B cell (primary cell): ENCODE measurements around the gene ETV1. TPM values are rescaled to one million over a fixed set of nuclear protein-coding genes. Genes with fewer than 3 reads are reported as not detected.

Experiments used
- ATAC-seq: fragments of 200-7000 bp; cut with Tn5 transposase; one replicate; pipeline ENCODE4 v1.10.0; 2021; ENCODE audit warnings: low read depth, mild to moderate bottlenecking, moderate number of reproducible peaks, moderate library complexity
- CTCF ChIA-PET: fragments of 350-600 bp; sonication (Branson Sonifier 250); formaldehyde crosslinking; loops from one replicate; lab custom pipeline; 2021; ENCODE audit warnings: antibody characterized with exemption, inconsistent platforms; lab: Charles Lee
- POLR2A ChIA-PET: fragments of 350-600 bp; sonication (Branson Sonifier 250); formaldehyde crosslinking; loops from one replicate; lab custom pipeline; 2021; ENCODE audit warnings: antibody characterized with exemption; lab: Charles Lee
- DNase-seq: peaks from one replicate; pipeline ENCODE4 v3.0.0; 2013
- H2AFZ ChIP-seq: 2 replicates; pipeline ENCODE4 v1.6.1; 2012; ENCODE audit warnings: mild to moderate bottlenecking, low read depth, low read length; ENCODE audit not compliant: insufficient read depth, poor library complexity, severe bottlenecking
- H3K27ac ChIP-seq, 2 donors: 1 replicate in 1 of 2; 2 replicates in 1 of 2; pipeline ENCODE4 v1.5.1; 2012 to 2013; ENCODE audit warnings: low read length in 2 of 2, mild to moderate bottlenecking in 2 of 2, moderate library complexity in 1 of 2
- H3K27me3 ChIP-seq, 4 experiments: fragments of 200-600 bp in 1 of 4; sonication (generic) in 1 of 4; replicated peaks in 1 of 4; 1 replicate in 2 of 4; 2 replicates in 2 of 4; pipeline versions ENCODE4 v1.6.1 to v1.7.0; 2013 to 2016; ENCODE audit warnings: low read length in 3 of 4, mild to moderate bottlenecking in 2 of 4, mixed read lengths in 1 of 4, moderate library complexity in 1 of 4; ENCODE audit not compliant: insufficient read depth in 4 of 4, control insufficient read depth in 3 of 4; ENCODE audit errors: control extremely low read depth in 1 of 4
- H3K36me3 ChIP-seq, 2 experiments: replicated peaks in 1 of 2; 1 replicate in 1 of 2; 2 replicates in 1 of 2; pipeline versions ENCODE4 v1.6.1 to v1.7.1; 2013; ENCODE audit warnings: low read length in 1 of 2; ENCODE audit not compliant: insufficient read depth in 2 of 2, control insufficient read depth in 1 of 2; ENCODE audit errors: control extremely low read depth in 1 of 2, extremely low read depth in 1 of 2
- H3K4me1 ChIP-seq, 2 donors: fragments of 200-600 bp in 1 of 2; sonication (generic) in 1 of 2; 1 replicate in 1 of 2; 2 replicates in 1 of 2; pipeline versions ENCODE4 v1.5.1 to v1.6.1; 2013 to 2017; ENCODE audit warnings: low read length in 2 of 2; ENCODE audit not compliant: control insufficient read depth in 2 of 2, insufficient read depth in 2 of 2
- H3K4me2 ChIP-seq: replicated peaks from 2 replicates; pipeline ENCODE3; 2012; ENCODE audit warnings: mild to moderate bottlenecking, low read depth, low read length; ENCODE audit not compliant: poor library complexity, severe bottlenecking
- H3K4me3 ChIP-seq, 5 experiments: fragments of 200-600 bp in 1 of 5; sonication (generic) in 1 of 5; 1 replicate in 3 of 5; 2 replicates in 2 of 5; pipeline versions ENCODE4 v1.5.1 to v1.7.0; 2011 to 2016; ENCODE audit warnings: low read length in 4 of 5, mild to moderate bottlenecking in 4 of 5, low read depth in 2 of 5, control low read depth in 1 of 5, moderate library complexity in 1 of 5; ENCODE audit not compliant: insufficient read depth in 1 of 5; ENCODE audit errors: control extremely low read depth in 1 of 5, extremely low read depth in 1 of 5
- H3K79me2 ChIP-seq: fragments of 200-600 bp; sonication (generic); one replicate; pipeline ENCODE4 v1.6.0; 2016; ENCODE audit warnings: low read length; ENCODE audit not compliant: control insufficient read depth, insufficient read depth
- H3K9ac ChIP-seq: fragments of 200-600 bp; sonication (generic); 2 replicates; pipeline ENCODE4 v1.6.1; 2017; ENCODE audit warnings: mild to moderate bottlenecking, low read length, moderate library complexity
- H3K9me3 ChIP-seq, 3 donors: one replicate each; pipeline versions ENCODE4 v1.6.1 to v1.7.1; 2013; ENCODE audit warnings: low read length in 2 of 3; ENCODE audit not compliant: control insufficient read depth in 2 of 3, insufficient read depth in 1 of 3; ENCODE audit errors: control extremely low read depth in 1 of 3
- H4K20me1 ChIP-seq: 2 replicates; pipeline ENCODE4 v1.6.0; 2012; ENCODE audit warnings: mild to moderate bottlenecking, low read length; ENCODE audit not compliant: insufficient read depth, control insufficient read depth, poor library complexity, severe bottlenecking
- H3K27ac Mint-ChIP-seq: one replicate; pipeline ENCODE4 v1.8.0; 2021; ENCODE audit warnings: mixed read lengths
- H3K27me3 Mint-ChIP-seq: one replicate; pipeline ENCODE4 v1.8.0; 2021; ENCODE audit warnings: mixed read lengths
- H3K4me1 Mint-ChIP-seq: one replicate; pipeline ENCODE4 v1.8.0; 2021; ENCODE audit warnings: mixed read lengths
- H3K4me3 Mint-ChIP-seq: one replicate; pipeline ENCODE4 v1.8.0; 2021; ENCODE audit warnings: mixed read lengths
- H3K9me3 Mint-ChIP-seq: one replicate; pipeline ENCODE4 v1.8.0; 2022; ENCODE audit warnings: mixed read lengths; ENCODE audit not compliant: insufficient read depth
- CTCF ChIP-seq: fragments of 200-600 bp; IDR thresholded peaks from one replicate; pipeline ENCODE4 v1.8.0; 2022; ENCODE audit warnings: antibody characterized with exemption, mild to moderate bottlenecking
- EZH2 ChIP-seq: IDR thresholded peaks from 2 replicates; pipeline ENCODE4 v1.6.1; 2012; ENCODE audit warnings: borderline replicate concordance, low read depth, mild to moderate bottlenecking, moderate library complexity, low read length; ENCODE audit not compliant: insufficient read depth, poor library complexity, severe bottlenecking
- WGBS: methylation state at CpG from one replicate; pipeline ENCODE4 v1.1.5; 2013; ENCODE audit warnings: missing lambda C conversion rate; ENCODE audit not compliant: insufficient coverage; 5-methylcytosine and 5-hydroxymethylcytosine counted together
- intact Hi-C: fragments of 100-400 bp; cut with micrococcal nuclease; formaldehyde crosslinking; loops from one replicate; pipeline ENCODE4 v1.10.0; 2022
- polyA plus RNA-seq: library from polyadenylated mRNA; depleted of rRNA; stranded (reverse); fragments of >200 nt; gene quantifications from 2 replicates; pipeline ENCODE4 v1.2.3, GENCODE V29; 2012
- total RNA-seq, 2 donors: library from RNA; stranded (reverse); fragments of 120-200 nt in 1 of 2; gene quantifications; 1 replicate in 1 of 2; 2 replicates in 1 of 2; pipeline versions ENCODE4 v1.2.3 to v1.2.4, GENCODE V29; 2013 to 2022

The ETV1 gene
- total and polyA plus RNA-seq, 2 donors (not counting 1 experiment from before 2014, with no cell fraction given): not detected

GRCh38 chr7:13981070-13981469 lies 8.4 kb downstream of the ETV1 start:
- Mint-ChIP-seq H3K27ac (no peak overlapping the region), H3K4me1 (no peaks in the 10 kb centered on the region), H3K27me3 (no peaks in the 10 kb centered on the region), H3K9me3 (no peaks in the 10 kb centered on the region), H3K4me3 (no peak overlapping the region)
- Histone ChIP-seq H3K4me2 (no peak overlapping the region), H4K20me1 (no peaks in the 10 kb centered on the region), H3K27me3 (no peaks in the 10 kb centered on the region), H3K4me3 (no peak overlapping the region), H3K9ac (no peak overlapping the region), H3K9me3 (no peaks in the 10 kb centered on the region), H3K36me3 (no peaks in the 10 kb centered on the region), H3K79me2 (no peaks in the 10 kb centered on the region), H3K27ac (no peak overlapping the region), H2AFZ (no peak overlapping the region), H3K4me1 (no peaks in the 10 kb centered on the region)
- CTCF ChIA-PET: no interaction called here
- intact Hi-C loops: no loop called here
- DNase-seq (no peak), ATAC-seq (no peak)
- WGBS: 57% methylated on average over 2 of the region's 3 CpGs
- TF ChIP-seq EZH2 (no peak), CTCF (no peak)
- POLR2A ChIA-PET: no interaction called here

- Histone ChIP-seq H3K4me1 (no peaks in the 10 kb centered on the region), H3K27ac (no peak overlapping the region), H3K4me2 (no peak overlapping the region), H3K9ac (no peak overlapping the region), H2AFZ (no peak overlapping the region), H3K27me3 (no peaks in the 10 kb centered on the region), H3K36me3 (no peaks in the 10 kb centered on the region), H3K9me3 (no peaks in the 10 kb centered on the region), H3K79me2 (no peaks in the 10 kb centered on the region), H4K20me1 (no peaks in the 10 kb centered on the region), H3K4me3 (no peak overlapping the region)
- ATAC-seq: no peak
- no peaks in the 10 kb centered on the region for H3K9me3 Mint-ChIP-seq
- intact Hi-C loops: no loop called here
- TF ChIP-seq EZH2 (no peak), CTCF (no peak)
- no peak overlapping the region for H3K27ac Mint-ChIP-seq
- DNase-seq: no peak
- H3K4me3 Mint-ChIP-seq: no peak overlapping the region
- H3K4me1 Mint-ChIP-seq: no peaks in the 10 kb centered on the region
- ChIA-PET CTCF (no interaction called here), POLR2A (no interaction called here)
- H3K27me3 Mint-ChIP-seq: no peaks in the 10 kb centered on the region
- no CpG with 5 or more reads among the region's 5 CpGs for WGBS
Measured at GRCh38 chr7:13980474-13980873, 9.0 kb downstream of the ETV1 start.
